B cell (primary cell): ENCODE results near the gene NDUFS7. TPM values are rescaled to one million over a fixed set of nuclear protein-coding genes. Genes with fewer than 3 reads are reported as not detected.

ENCODE experiments used
- ATAC-seq: fragments of 200-7000 bp; cut with Tn5 transposase; one replicate; pipeline ENCODE4 v1.10.0; 2021; ENCODE audit warnings: low read depth, mild to moderate bottlenecking, moderate number of reproducible peaks, moderate library complexity
- CTCF ChIA-PET: fragments of 350-600 bp; sonication (Branson Sonifier 250); formaldehyde crosslinking; loops from one replicate; lab custom pipeline; 2021; ENCODE audit warnings: antibody characterized with exemption, inconsistent platforms; lab: Charles Lee
- POLR2A ChIA-PET: fragments of 350-600 bp; sonication (Branson Sonifier 250); formaldehyde crosslinking; loops from one replicate; lab custom pipeline; 2021; ENCODE audit warnings: antibody characterized with exemption; lab: Charles Lee
- DNase-seq: peaks from one replicate; pipeline ENCODE4 v3.0.0; 2013
- H2AFZ ChIP-seq: 2 replicates; pipeline ENCODE4 v1.6.1; 2012; ENCODE audit warnings: mild to moderate bottlenecking, low read depth, low read length; ENCODE audit not compliant: insufficient read depth, poor library complexity, severe bottlenecking
- H3K27ac ChIP-seq, 2 donors: 1 replicate in 1 of 2; 2 replicates in 1 of 2; pipeline ENCODE4 v1.5.1; 2012 to 2013; ENCODE audit warnings: low read length in 2 of 2, mild to moderate bottlenecking in 2 of 2, moderate library complexity in 1 of 2
- H3K27me3 ChIP-seq, 4 experiments: fragments of 200-600 bp in 1 of 4; sonication (generic) in 1 of 4; replicated peaks in 1 of 4; 1 replicate in 2 of 4; 2 replicates in 2 of 4; pipeline versions ENCODE4 v1.6.1 to v1.7.0; 2013 to 2016; ENCODE audit warnings: low read length in 3 of 4, mild to moderate bottlenecking in 2 of 4, mixed read lengths in 1 of 4, moderate library complexity in 1 of 4; ENCODE audit not compliant: insufficient read depth in 4 of 4, control insufficient read depth in 3 of 4; ENCODE audit errors: control extremely low read depth in 1 of 4
- H3K36me3 ChIP-seq, 2 experiments: replicated peaks in 1 of 2; 1 replicate in 1 of 2; 2 replicates in 1 of 2; pipeline versions ENCODE4 v1.6.1 to v1.7.1; 2013; ENCODE audit warnings: low read length in 1 of 2; ENCODE audit not compliant: insufficient read depth in 2 of 2, control insufficient read depth in 1 of 2; ENCODE audit errors: control extremely low read depth in 1 of 2, extremely low read depth in 1 of 2
- H3K4me1 ChIP-seq, 2 donors: fragments of 200-600 bp in 1 of 2; sonication (generic) in 1 of 2; 1 replicate in 1 of 2; 2 replicates in 1 of 2; pipeline versions ENCODE4 v1.5.1 to v1.6.1; 2013 to 2017; ENCODE audit warnings: low read length in 2 of 2; ENCODE audit not compliant: control insufficient read depth in 2 of 2, insufficient read depth in 2 of 2
- H3K4me2 ChIP-seq: replicated peaks from 2 replicates; pipeline ENCODE3; 2012; ENCODE audit warnings: mild to moderate bottlenecking, low read depth, low read length; ENCODE audit not compliant: poor library complexity, severe bottlenecking
- H3K4me3 ChIP-seq, 5 experiments: fragments of 200-600 bp in 1 of 5; sonication (generic) in 1 of 5; 1 replicate in 3 of 5; 2 replicates in 2 of 5; pipeline versions ENCODE4 v1.5.1 to v1.7.0; 2011 to 2016; ENCODE audit warnings: low read length in 4 of 5, mild to moderate bottlenecking in 4 of 5, low read depth in 2 of 5, control low read depth in 1 of 5, moderate library complexity in 1 of 5; ENCODE audit not compliant: insufficient read depth in 1 of 5; ENCODE audit errors: control extremely low read depth in 1 of 5, extremely low read depth in 1 of 5
- H3K79me2 ChIP-seq: fragments of 200-600 bp; sonication (generic); one replicate; pipeline ENCODE4 v1.6.0; 2016; ENCODE audit warnings: low read length; ENCODE audit not compliant: control insufficient read depth, insufficient read depth
- H3K9ac ChIP-seq: fragments of 200-600 bp; sonication (generic); 2 replicates; pipeline ENCODE4 v1.6.1; 2017; ENCODE audit warnings: mild to moderate bottlenecking, low read length, moderate library complexity
- H3K9me3 ChIP-seq, 3 donors: one replicate each; pipeline versions ENCODE4 v1.6.1 to v1.7.1; 2013; ENCODE audit warnings: low read length in 2 of 3; ENCODE audit not compliant: control insufficient read depth in 2 of 3, insufficient read depth in 1 of 3; ENCODE audit errors: control extremely low read depth in 1 of 3
- H4K20me1 ChIP-seq: 2 replicates; pipeline ENCODE4 v1.6.0; 2012; ENCODE audit warnings: mild to moderate bottlenecking, low read length; ENCODE audit not compliant: insufficient read depth, control insufficient read depth, poor library complexity, severe bottlenecking
- H3K27ac Mint-ChIP-seq: one replicate; pipeline ENCODE4 v1.8.0; 2021; ENCODE audit warnings: mixed read lengths
- H3K27me3 Mint-ChIP-seq: one replicate; pipeline ENCODE4 v1.8.0; 2021; ENCODE audit warnings: mixed read lengths
- H3K4me1 Mint-ChIP-seq: one replicate; pipeline ENCODE4 v1.8.0; 2021; ENCODE audit warnings: mixed read lengths
- H3K4me3 Mint-ChIP-seq: one replicate; pipeline ENCODE4 v1.8.0; 2021; ENCODE audit warnings: mixed read lengths
- H3K9me3 Mint-ChIP-seq: one replicate; pipeline ENCODE4 v1.8.0; 2022; ENCODE audit warnings: mixed read lengths; ENCODE audit not compliant: insufficient read depth
- CTCF ChIP-seq: fragments of 200-600 bp; IDR thresholded peaks from one replicate; pipeline ENCODE4 v1.8.0; 2022; ENCODE audit warnings: antibody characterized with exemption, mild to moderate bottlenecking
- EZH2 ChIP-seq: IDR thresholded peaks from 2 replicates; pipeline ENCODE4 v1.6.1; 2012; ENCODE audit warnings: borderline replicate concordance, low read depth, mild to moderate bottlenecking, moderate library complexity, low read length; ENCODE audit not compliant: insufficient read depth, poor library complexity, severe bottlenecking
- WGBS: methylation state at CpG from one replicate; pipeline ENCODE4 v1.1.5; 2013; ENCODE audit warnings: missing lambda C conversion rate; ENCODE audit not compliant: insufficient coverage; 5-methylcytosine and 5-hydroxymethylcytosine counted together
- intact Hi-C: fragments of 100-400 bp; cut with micrococcal nuclease; formaldehyde crosslinking; loops from one replicate; pipeline ENCODE4 v1.10.0; 2022
- polyA plus RNA-seq: library from polyadenylated mRNA; depleted of rRNA; stranded (reverse); fragments of >200 nt; gene quantifications from 2 replicates; pipeline ENCODE4 v1.2.3, GENCODE V29; 2012
- total RNA-seq, 2 donors: library from RNA; stranded (reverse); fragments of 120-200 nt in 1 of 2; gene quantifications; 1 replicate in 1 of 2; 2 replicates in 1 of 2; pipeline versions ENCODE4 v1.2.3 to v1.2.4, GENCODE V29; 2013 to 2022

Gene NDUFS7
- total and polyA plus RNA-seq, 2 donors (not counting 1 experiment from before 2014, with no cell fraction given): 58.8 to 141 TPM

- ChIA-PET POLR2A (interaction anchor here (1.2 kb wide), 1 partner anchor 140 kb away, joined by 4 read pairs; the partner anchor contains the start of gene CIRBP), CTCF (interaction anchor here (0.8 to 1.3 kb wide), 2 partner anchors 28 to 132 kb away, joined by 3 read pairs; no protein-coding TSS in a partner anchor)
- Histone ChIP-seq H3K9me3 (no peaks in the 10 kb centered on the region), H3K36me3 (peaks cover 0 to 12% of the 10 kb centered on the region in 2 experiments), H3K27ac (peak overlapping the region in 1 of 2 donors; percentile 95), H4K20me1 (peaks cover 67% of the 10 kb centered on the region), H3K79me2 (peaks cover 67% of the 10 kb centered on the region), H3K4me3 (peak overlapping the region in 4 of 5 experiments; percentile 82 to 99 (median 94)), H3K9ac (peak overlapping the region; percentile 88), H3K4me1 (peaks cover 25 to 47% of the 10 kb centered on the region in 2 donors), H3K4me2 (peak overlapping the region; percentile 92), H2AFZ (no peak overlapping the region), H3K27me3 (peaks cover 0 to 3% (median 0%) of the 10 kb centered on the region in 4 experiments)
- Mint-ChIP-seq H3K4me1 (peaks cover 48% of the 10 kb centered on the region), H3K27me3 (no peaks in the 10 kb centered on the region), H3K9me3 (no peaks in the 10 kb centered on the region), H3K4me3 (peak overlapping the region; percentile 92), H3K27ac (peak overlapping the region; percentile 92)
- intact Hi-C loops: loop anchor here (5.0 kb wide), 1 partner anchor 837 kb away; the partner anchor contains the start of gene BSG
- DNase-seq (no peak), ATAC-seq (no peak)
- no peak for TF ChIP-seq CTCF
- TF ChIP-seq EZH2: no peak
- WGBS: 73% methylated on average over 27 of the region's 33 CpGs
Measured at GRCh38 chr19:1409204-1410005, 25.7 kb downstream of the NDUFS7 start.
